Measurements from ENCODE around the gene IRF2.

Gene IRF2

GRCh38 chr4:184473499-184474262, 669 bp downstream of the IRF2 start:
- peak in 3 of 4 experiments; percentile 24 to 37 (median 25) for DNase-seq

GRCh38 chr4:184472614-184473498, 1.5 kb downstream of the IRF2 start:
- peak; percentile 9 to 37 (median 23) for DNase-seq

GRCh38 chr4:184471881-184472613, 2.3 kb downstream of the IRF2 start:
- no peak for DNase-seq

GRCh38 chr4:184470785-184471110, 3.6 kb downstream of the IRF2 start:
- DNase-seq = no peak

GRCh38 chr4:184466634-184467033, 7.7 kb downstream of the IRF2 start:
- no peak for DNase-seq

- DNase-seq = no peak
Measured at GRCh38 chr4:184464759-184465454, 9.4 kb downstream of the IRF2 start.

- no peak for DNase-seq
Measured at GRCh38 chr4:184463856-184464255, 10.5 kb downstream of the IRF2 start.

GRCh38 chr4:184463158-184463557, 11.2 kb downstream of the IRF2 start:
- no peak for DNase-seq

GRCh38 chr4:184462724-184463123, 11.6 kb downstream of the IRF2 start:
- no peak for DNase-seq

GRCh38 chr4:184461711-184462441, 12.5 kb downstream of the IRF2 start:
- DNase-seq = no peak

- no peak for DNase-seq
Measured at GRCh38 chr4:184460499-184461285, 13.7 kb downstream of the IRF2 start.

GRCh38 chr4:184459413-184459812, 14.9 kb downstream of the IRF2 start:
- DNase-seq = no peak

- DNase-seq = no peak
Measured at GRCh38 chr4:184457535-184458249, 16.7 kb downstream of the IRF2 start.

GRCh38 chr4:184456337-184456736, 18.0 kb downstream of the IRF2 start:
- no peak for DNase-seq

- DNase-seq = no peak
Measured at GRCh38 chr4:184455299-184455698, 19.1 kb downstream of the IRF2 start.

- peak in 1 of 4 experiments; percentile 2 for DNase-seq
Measured at GRCh38 chr4:184453365-184454160, 20.8 kb downstream of the IRF2 start.

GRCh38 chr4:184452740-184453139, 21.6 kb downstream of the IRF2 start:
- no peak for DNase-seq

GRCh38 chr4:184451726-184452125, 22.6 kb downstream of the IRF2 start:
- DNase-seq = no peak

- DNase-seq = no peak
Measured at GRCh38 chr4:184450743-184451535, 23.4 kb downstream of the IRF2 start.
